ENCODE data around the gene RPL7A. TPM values are rescaled to one million over a fixed set of nuclear protein-coding genes. Genes with fewer than 3 reads are reported as not detected.

RPL7A gene
- total RNA-seq, 1 experiment from 2014 or later = 2,316 TPM

DNA sequence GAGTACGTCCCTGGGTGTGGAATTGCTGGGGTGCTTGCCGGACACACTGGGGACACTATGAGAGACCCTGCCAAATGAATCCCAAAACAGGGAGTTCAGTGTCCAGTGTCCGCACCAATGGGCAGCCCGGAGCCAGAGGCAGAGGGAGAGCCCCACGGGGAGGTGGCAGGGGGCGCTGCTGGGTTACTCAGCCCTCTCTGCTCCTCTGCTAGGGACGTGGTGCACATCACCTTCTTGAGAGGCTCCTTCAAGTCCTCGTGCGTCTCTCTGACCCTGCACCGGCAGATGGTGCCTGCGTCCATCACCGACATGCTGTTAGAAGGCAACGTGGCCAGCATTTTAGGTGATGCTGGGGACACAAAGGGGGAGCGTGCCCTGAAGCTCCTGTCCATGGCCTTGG lies 48.9 kb downstream of the RPL7A start:
- no peak for DNase-seq (ENCODE audit: low read depth)
- in situ Hi-C loops (cut with HindIII; ENCODE audit: low pct_unique_long_range_greater_than_20kb, low sequenced_read_pairs) = no loop called here

DNA sequence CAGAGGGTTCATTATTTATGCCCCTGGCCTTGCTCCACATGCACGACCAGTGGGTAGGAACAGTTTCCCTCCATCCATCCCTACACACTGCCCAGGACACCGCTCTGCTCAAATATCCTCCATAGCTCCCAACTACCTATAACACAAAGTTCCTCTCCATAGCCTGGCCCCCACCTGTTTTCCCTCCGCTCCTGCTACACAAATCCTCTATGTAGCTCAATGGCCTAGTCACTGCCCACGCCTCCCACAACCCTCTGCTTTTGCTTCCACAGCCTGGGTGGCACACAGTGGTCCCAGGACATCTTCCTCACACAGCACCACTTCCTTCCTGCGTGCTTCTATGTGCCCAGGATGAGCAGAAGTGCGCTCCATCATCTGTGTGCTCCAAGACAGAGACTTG lies 49.4 kb downstream of the RPL7A start:
- in situ Hi-C loops (cut with HindIII; ENCODE audit: low pct_unique_long_range_greater_than_20kb, low sequenced_read_pairs) = no loop called here
- DNase-seq (ENCODE audit: low read depth) = no peak

DNA sequence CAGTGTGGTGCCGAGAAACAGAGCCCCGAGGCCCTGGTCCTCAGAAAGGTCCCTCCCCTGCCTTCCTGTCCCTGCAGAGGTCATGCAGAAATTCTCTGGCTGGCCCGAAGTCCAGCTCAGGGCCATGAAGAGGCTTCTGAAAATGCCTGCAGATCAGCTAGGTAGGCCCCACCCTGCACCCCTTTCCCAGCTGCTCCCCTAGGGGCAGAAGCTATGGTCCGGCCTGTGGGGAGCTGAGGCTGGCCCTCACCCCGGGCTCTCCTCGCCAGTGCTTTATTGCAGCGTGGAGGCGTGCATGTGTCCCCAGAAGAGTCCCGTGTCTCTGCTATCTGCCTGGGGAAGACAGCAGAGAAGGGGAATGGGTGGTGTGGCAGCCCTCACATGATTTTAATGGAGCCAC lies 49.9 kb downstream of the RPL7A start:
- DNase-seq (ENCODE audit: low read depth) = no peak
- in situ Hi-C loops (cut with HindIII; ENCODE audit: low pct_unique_long_range_greater_than_20kb, low sequenced_read_pairs) = no loop called here

DNA sequence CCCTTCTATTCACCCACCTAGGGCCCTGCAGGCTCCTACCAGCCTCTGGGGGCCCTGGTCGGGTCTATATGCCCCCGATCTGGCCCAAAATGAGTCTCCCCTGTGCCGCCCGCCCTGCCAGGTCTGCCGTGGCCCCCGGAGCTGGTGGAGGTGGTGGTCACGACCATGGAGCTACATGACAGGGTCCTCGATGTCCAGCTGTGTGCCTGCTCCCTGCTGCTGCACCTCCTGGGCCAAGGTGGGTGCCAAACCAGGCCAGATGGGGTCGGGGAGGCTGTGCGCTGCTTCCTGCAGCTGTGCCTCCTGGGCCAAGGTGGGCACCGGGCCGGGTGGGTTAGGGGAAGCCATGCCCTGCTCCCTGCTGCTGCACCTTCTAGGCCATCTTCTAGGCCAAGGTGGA lies 52.3 kb downstream of the RPL7A start:
- no peak for DNase-seq (ENCODE audit: low read depth)
- in situ Hi-C loops (cut with HindIII; ENCODE audit: low pct_unique_long_range_greater_than_20kb, low sequenced_read_pairs) = no loop called here

Other genes starting within 250 kb of the RPL7A start
- gene RALGDS, start 227.0 kb upstream of the RPL7A start, total RNA-seq (2014; rRNA removed; shearing (Covaris generic); ENCODE audit: low replicate concordance) = 11.1 and 18.6 TPM in 2 replicates
- not detected in 2 replicates for gene GBGT1, start 184.3 kb upstream of the RPL7A start, total RNA-seq (2014; rRNA removed; shearing (Covaris generic); ENCODE audit: low replicate concordance)
- not detected in 2 replicates for gene OBP2B, start 139.0 kb upstream of the RPL7A start, total RNA-seq (2014; rRNA removed; shearing (Covaris generic); ENCODE audit: low replicate concordance)
- gene ABO, start 73.0 kb upstream of the RPL7A start, total RNA-seq (2014; rRNA removed; shearing (Covaris generic); ENCODE audit: low replicate concordance) = 0.14 and 19.1 TPM in 2 replicates
- gene SURF6, start 12.0 kb upstream of the RPL7A start, total RNA-seq (2014; rRNA removed; shearing (Covaris generic); ENCODE audit: low replicate concordance) = 16.8 and 34.9 TPM in 2 replicates
- gene MED22, start 87 bp upstream of the RPL7A start, total RNA-seq (2014; rRNA removed; shearing (Covaris generic); ENCODE audit: low replicate concordance) = 25.3 and 62.5 TPM in 2 replicates
- 55.9 and 69.7 TPM in 2 replicates for gene SURF1, start 8.3 kb downstream of the RPL7A start, total RNA-seq (2014; rRNA removed; shearing (Covaris generic); ENCODE audit: low replicate concordance)
- 13.6 and 26.0 TPM in 2 replicates for gene SURF2, start 8.3 kb downstream of the RPL7A start, total RNA-seq (2014; rRNA removed; shearing (Covaris generic); ENCODE audit: low replicate concordance)
- 370 and 393 TPM in 2 replicates for gene SURF4, start 27.8 kb downstream of the RPL7A start, total RNA-seq (2014; rRNA removed; shearing (Covaris generic); ENCODE audit: low replicate concordance)
- 0.17 TPM in 1 of 2 replicates, not detected in the other for gene STKLD1, start 28.1 kb downstream of the RPL7A start, total RNA-seq (2014; rRNA removed; shearing (Covaris generic); ENCODE audit: low replicate concordance)
- 27.5 and 35.4 TPM in 2 replicates for gene REXO4, start 69.8 kb downstream of the RPL7A start, total RNA-seq (2014; rRNA removed; shearing (Covaris generic); ENCODE audit: low replicate concordance)
- 3.0 and 3.7 TPM in 2 replicates for gene ADAMTS13, start 74.1 kb downstream of the RPL7A start, total RNA-seq (2014; rRNA removed; shearing (Covaris generic); ENCODE audit: low replicate concordance)
- 10.7 and 13.2 TPM in 2 replicates for gene CACFD1, start 111.8 kb downstream of the RPL7A start, total RNA-seq (2014; rRNA removed; shearing (Covaris generic); ENCODE audit: low replicate concordance)
- gene SLC2A6, start 130.9 kb downstream of the RPL7A start, total RNA-seq (2014; rRNA removed; shearing (Covaris generic); ENCODE audit: low replicate concordance) = 19.6 and 19.7 TPM in 2 replicates
- not detected in 2 replicates for gene MYMK, start 176.7 kb downstream of the RPL7A start, total RNA-seq (2014; rRNA removed; shearing (Covaris generic); ENCODE audit: low replicate concordance)
- not detected in 2 replicates for gene ADAMTSL2, start 186.5 kb downstream of the RPL7A start, total RNA-seq (2014; rRNA removed; shearing (Covaris generic); ENCODE audit: low replicate concordance)

All from Caki2 (cell line).